ENCODE results near the gene PPP1R12B. TPM values are rescaled to one million over a fixed set of nuclear protein-coding genes. Genes with fewer than 3 reads are reported as not detected.

PPP1R12B gene
- total RNA-seq, 1 donor: 20.6 TPM

DNA sequence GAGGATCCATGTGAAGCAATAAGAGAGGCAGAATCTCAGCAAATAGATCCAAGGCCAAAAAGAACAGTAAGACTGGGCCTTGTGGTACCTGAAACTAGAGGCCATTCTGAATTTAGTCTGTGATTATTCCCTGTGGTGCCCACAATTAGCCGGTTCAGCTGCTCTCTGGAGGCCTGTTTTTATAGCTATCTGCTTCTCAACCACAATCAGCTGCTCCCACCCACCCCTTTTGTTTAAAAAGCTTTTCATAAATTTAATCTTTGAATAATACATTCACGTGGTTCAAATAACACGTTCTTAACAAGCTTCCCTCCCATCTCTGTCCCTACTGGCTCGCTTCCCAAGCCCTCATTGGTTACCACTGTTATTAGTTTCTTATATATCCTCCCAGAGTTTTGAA is 24.8 kb upstream of the PPP1R12B start:
- Histone ChIP-seq H2AFZ (ENCODE audit: low read length) (no peak overlapping the region), H4K20me1 (ENCODE audit: insufficient read depth, low read length) (no peaks in the 10 kb centered on the region), H3K4me2 (ENCODE audit: insufficient read depth, low read length) (no peak overlapping the region), H3K27me3 (ENCODE audit: insufficient read depth, low read length) (peaks cover 23% of the 10 kb centered on the region), H3K9me3 (ENCODE audit: low read depth, low read length) (no peaks in the 10 kb centered on the region), H3K4me1 (ENCODE audit: insufficient read depth, low read length) (no peaks in the 10 kb centered on the region), H3K79me2 (ENCODE audit: insufficient read depth, low read length) (no peaks in the 10 kb centered on the region), H3K36me3 (ENCODE audit: insufficient read depth, low read length) (no peaks in the 10 kb centered on the region), H3K27ac (ENCODE audit: low read depth, low read length) (no peak overlapping the region), H3K4me3 (ENCODE audit: insufficient read depth, low read length) (no peak overlapping the region)
- TF ChIP-seq, protein P1, sequence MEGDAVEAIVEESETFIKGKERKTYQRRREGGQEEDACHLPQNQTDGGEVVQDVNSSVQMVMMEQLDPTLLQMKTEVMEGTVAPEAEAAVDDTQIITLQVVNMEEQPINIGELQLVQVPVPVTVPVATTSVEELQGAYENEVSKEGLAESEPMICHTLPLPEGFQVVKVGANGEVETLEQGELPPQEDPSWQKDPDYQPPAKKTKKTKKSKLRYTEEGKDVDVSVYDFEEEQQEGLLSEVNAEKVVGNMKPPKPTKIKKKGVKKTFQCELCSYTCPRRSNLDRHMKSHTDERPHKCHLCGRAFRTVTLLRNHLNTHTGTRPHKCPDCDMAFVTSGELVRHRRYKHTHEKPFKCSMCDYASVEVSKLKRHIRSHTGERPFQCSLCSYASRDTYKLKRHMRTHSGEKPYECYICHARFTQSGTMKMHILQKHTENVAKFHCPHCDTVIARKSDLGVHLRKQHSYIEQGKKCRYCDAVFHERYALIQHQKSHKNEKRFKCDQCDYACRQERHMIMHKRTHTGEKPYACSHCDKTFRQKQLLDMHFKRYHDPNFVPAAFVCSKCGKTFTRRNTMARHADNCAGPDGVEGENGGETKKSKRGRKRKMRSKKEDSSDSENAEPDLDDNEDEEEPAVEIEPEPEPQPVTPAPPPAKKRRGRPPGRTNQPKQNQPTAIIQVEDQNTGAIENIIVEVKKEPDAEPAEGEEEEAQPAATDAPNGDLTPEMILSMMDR (IDR thresholded peaks at IDR 0.05; ENCODE audit: extremely low read depth, low read depth, low read length): no peak
- DNase-seq (ENCODE audit: insufficient read length, low spot score, missing footprints): no peak

DNA sequence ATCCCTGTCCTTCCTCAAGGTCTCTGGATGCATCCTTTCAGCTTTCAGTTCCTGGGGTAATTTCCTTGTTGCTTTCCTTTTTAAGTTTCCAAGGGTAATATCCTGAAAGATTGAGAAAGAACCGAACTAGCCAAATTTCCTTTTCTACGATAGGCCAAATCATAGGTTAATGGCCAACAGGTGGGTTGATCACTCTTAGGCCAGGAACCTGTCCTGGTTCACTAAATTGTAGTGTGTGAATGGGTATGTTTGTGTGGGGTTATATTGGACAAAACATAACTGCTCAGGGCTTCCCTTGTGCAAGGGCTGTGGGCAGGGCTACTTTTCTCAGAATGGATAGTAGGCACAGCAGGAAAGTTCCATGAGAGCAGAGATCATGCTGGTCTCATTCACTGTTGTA is 23.9 kb upstream of the PPP1R12B start:
- Histone ChIP-seq H3K79me2 (ENCODE audit: insufficient read depth, low read length) (no peaks in the 10 kb centered on the region), H3K36me3 (ENCODE audit: insufficient read depth, low read length) (no peaks in the 10 kb centered on the region), H4K20me1 (ENCODE audit: insufficient read depth, low read length) (no peaks in the 10 kb centered on the region), H2AFZ (ENCODE audit: low read length) (no peak overlapping the region), H3K4me2 (ENCODE audit: insufficient read depth, low read length) (no peak overlapping the region), H3K4me3 (ENCODE audit: insufficient read depth, low read length) (no peak overlapping the region), H3K27ac (ENCODE audit: low read depth, low read length) (no peak overlapping the region), H3K27me3 (ENCODE audit: insufficient read depth, low read length) (peaks cover 20% of the 10 kb centered on the region), H3K9me3 (ENCODE audit: low read depth, low read length) (no peaks in the 10 kb centered on the region), H3K4me1 (ENCODE audit: insufficient read depth, low read length) (no peaks in the 10 kb centered on the region)
- DNase-seq (ENCODE audit: insufficient read length, low spot score, missing footprints): no peak
- TF ChIP-seq, protein P1 (IDR thresholded peaks at IDR 0.05; ENCODE audit: extremely low read depth, low read depth, low read length): no peak

DNA sequence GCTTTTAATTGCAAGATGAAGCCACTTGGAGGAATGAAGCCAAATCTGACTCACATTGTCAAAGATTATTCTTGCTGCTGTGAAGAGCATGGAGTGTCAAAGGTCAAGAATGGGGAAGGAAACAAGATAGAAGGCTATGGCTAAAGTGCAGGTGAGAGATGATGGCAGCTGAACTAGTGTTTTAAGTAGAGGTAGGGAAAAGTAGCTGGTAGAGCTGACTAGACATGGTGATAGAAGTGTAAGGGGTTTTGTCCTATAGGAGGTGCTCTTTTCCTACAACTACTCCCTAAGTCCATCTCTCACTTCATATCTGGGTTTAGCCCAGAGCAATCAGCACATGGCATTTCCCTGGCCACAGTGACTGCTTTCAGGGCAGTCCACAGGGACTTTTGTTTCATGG is 18.6 kb upstream of the PPP1R12B start:
- Histone ChIP-seq H3K4me3 (ENCODE audit: insufficient read depth, low read length) (no peak overlapping the region), H3K9me3 (ENCODE audit: low read depth, low read length) (no peaks in the 10 kb centered on the region), H2AFZ (ENCODE audit: low read length) (no peak overlapping the region), H3K27ac (ENCODE audit: low read depth, low read length) (no peak overlapping the region), H3K4me1 (ENCODE audit: insufficient read depth, low read length) (no peaks in the 10 kb centered on the region), H3K79me2 (ENCODE audit: insufficient read depth, low read length) (no peaks in the 10 kb centered on the region), H4K20me1 (ENCODE audit: insufficient read depth, low read length) (no peaks in the 10 kb centered on the region), H3K36me3 (ENCODE audit: insufficient read depth, low read length) (peaks cover 29% of the 10 kb centered on the region), H3K27me3 (ENCODE audit: insufficient read depth, low read length) (no peaks in the 10 kb centered on the region), H3K4me2 (ENCODE audit: insufficient read depth, low read length) (no peak overlapping the region)
- DNase-seq (ENCODE audit: insufficient read length, low spot score, missing footprints): no peak
- TF ChIP-seq, protein P1 (IDR thresholded peaks at IDR 0.05; ENCODE audit: extremely low read depth, low read depth, low read length): peak; percentile 5

DNA sequence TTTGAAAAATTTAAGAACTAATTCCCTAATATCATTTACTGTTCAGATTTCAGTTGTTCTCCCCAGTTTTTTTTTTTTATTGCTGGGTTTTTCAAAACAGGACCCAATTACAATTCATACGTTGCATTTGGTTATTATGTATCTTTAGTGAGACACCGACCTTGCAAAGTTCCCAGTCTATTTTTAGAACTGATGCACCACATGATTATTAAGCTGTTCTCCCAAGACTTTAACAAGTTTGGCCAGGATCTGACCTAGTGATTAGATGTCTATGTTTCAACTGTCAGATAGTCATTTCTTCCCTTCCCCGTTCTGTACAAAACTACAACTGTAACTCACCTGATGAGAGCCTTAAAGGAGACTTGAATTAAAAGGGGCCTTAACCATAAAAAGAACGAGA is 14.6 kb upstream of the PPP1R12B start:
- Histone ChIP-seq H3K27me3 (ENCODE audit: insufficient read depth, low read length) (no peaks in the 10 kb centered on the region), H3K4me2 (ENCODE audit: insufficient read depth, low read length) (no peak overlapping the region), H3K27ac (ENCODE audit: low read depth, low read length) (no peak overlapping the region), H3K79me2 (ENCODE audit: insufficient read depth, low read length) (peaks cover 21% of the 10 kb centered on the region), H3K4me3 (ENCODE audit: insufficient read depth, low read length) (no peak overlapping the region), H2AFZ (ENCODE audit: low read length) (no peak overlapping the region), H3K36me3 (ENCODE audit: insufficient read depth, low read length) (peaks cover 38% of the 10 kb centered on the region), H3K9me3 (ENCODE audit: low read depth, low read length) (no peaks in the 10 kb centered on the region), H3K4me1 (ENCODE audit: insufficient read depth, low read length) (no peaks in the 10 kb centered on the region), H4K20me1 (ENCODE audit: insufficient read depth, low read length) (no peaks in the 10 kb centered on the region)
- DNase-seq (ENCODE audit: insufficient read length, low spot score, missing footprints): no peak
- TF ChIP-seq, protein P1 (IDR thresholded peaks at IDR 0.05; ENCODE audit: extremely low read depth, low read depth, low read length): no peak

Measured in osteoblast (primary cell).